Peyer's patch (tissue), 4 donors: ENCODE results near the gene TNS3. TPM values are rescaled to one million over a fixed set of nuclear protein-coding genes. Genes with fewer than 3 reads are reported as not detected.

Experiments used
- DNase-seq, 3 donors: peaks; one replicate each; pipeline ENCODE4 v3.0.0-alpha.2; 2017 to 2019
- H3K27ac ChIP-seq, 4 donors: fragments of 200-600 bp; sonication (generic); one replicate each; pipeline ENCODE4 v1.5.1; 2016 to 2019
- H3K27me3 ChIP-seq, 2 donors: fragments of 200-600 bp; sonication (generic); one replicate each; pipeline ENCODE4 v1.5.1; 2019
- H3K36me3 ChIP-seq, 3 donors: fragments of 200-600 bp; sonication (generic); one replicate each; pipeline ENCODE4 v1.5.1; 2016 to 2019
- H3K4me1 ChIP-seq, 4 donors: fragments of 200-600 bp; sonication (generic); one replicate each; pipeline ENCODE4 v1.5.1; 2016 to 2019
- H3K4me3 ChIP-seq, 4 donors: fragments of 200-600 bp; sonication (generic); 1 replicate in 3 of 4; 2 replicates in 1 of 4; pipeline ENCODE4 v1.5.1; 2016 to 2019; ENCODE audit warnings: mild to moderate bottlenecking in 1 of 4
- H3K9me3 ChIP-seq, 4 donors: fragments of 200-600 bp; sonication (generic); one replicate each; pipeline ENCODE4 v1.5.1; 2016 to 2019; ENCODE audit warnings: mild to moderate bottlenecking in 1 of 4
- CTCF ChIP-seq, 6 experiments: fragments of 450-650 bp in 4 of 6; fragments of 200-600 bp in 2 of 6; sonication (generic) in 1 of 6; IDR thresholded peaks; one replicate each; pipeline ENCODE4 v1.5.1; 2017 to 2019; ENCODE audit warnings: antibody characterized with exemption in 6 of 6, mild to moderate bottlenecking in 3 of 6, moderate library complexity in 1 of 6
- POLR2A ChIP-seq, 2 donors: fragments of 450-650 bp; IDR thresholded peaks; one replicate each; pipeline ENCODE4 v1.5.1; 2017; ENCODE audit warnings: antibody characterized with exemption in 2 of 2, mild to moderate bottlenecking in 2 of 2, moderate library complexity in 2 of 2
- total RNA-seq, 4 donors: library from RNA; depleted of rRNA; stranded (reverse); fragments of >200 nt; gene quantifications; one replicate each; pipeline ENCODE4 v1.1.0, GENCODE V29; 2016

TNS3 gene
- total RNA-seq, 4 donors from 2014 or later = 79.5 to 157 (median 112) TPM

DNA sequence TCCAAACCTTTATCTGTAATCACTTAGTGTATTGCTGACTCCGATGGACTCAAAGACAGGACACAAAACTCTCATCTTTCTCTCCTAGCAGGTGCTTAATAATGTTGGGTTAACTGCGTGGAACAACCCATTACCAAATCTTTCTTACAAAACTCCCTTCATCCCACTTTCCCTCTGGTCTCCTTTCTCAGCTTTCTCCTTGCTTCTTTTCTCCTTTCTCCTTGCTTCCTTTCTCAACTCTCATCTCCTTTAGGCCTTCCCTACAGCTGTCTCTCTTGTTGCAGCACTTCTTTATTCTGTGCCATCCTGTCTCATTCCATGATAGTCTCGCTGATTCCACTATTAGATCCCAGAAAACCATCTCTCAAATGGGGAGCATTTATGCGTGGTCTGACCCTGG lies 67.5 kb downstream of the TNS3 start:
- Histone ChIP-seq H3K27me3 (no peaks in the 10 kb centered on the region), H3K36me3 (peaks cover 0 to 8% (median 0%) of the 10 kb centered on the region in 3 donors), H3K27ac (no peak overlapping the region), H3K4me1 (peaks cover 0 to 29% (median 2%) of the 10 kb centered on the region in 4 donors), H3K9me3 (no peaks in the 10 kb centered on the region), H3K4me3 (no peak overlapping the region)
- TF ChIP-seq CTCF (IDR thresholded peaks at IDR 0.05) = no peak
- TF ChIP-seq POLR2A (IDR thresholded peaks at IDR 0.05) = no peak
- no peak for DNase-seq

- TF ChIP-seq POLR2A (IDR thresholded peaks at IDR 0.05) (no peak), CTCF (IDR thresholded peaks at IDR 0.05) (no peak)
- no peaks in the 10 kb centered on the region for H3K9me3 ChIP-seq
- H3K36me3 ChIP-seq = peaks cover 0 to 14% (median 0%) of the 10 kb centered on the region in 3 donors
- H3K27ac ChIP-seq = peak overlapping the region in 2 of 4 donors; percentile 20 to 31
- no peak overlapping the region for H3K4me3 ChIP-seq
- peaks cover 0 to 23% (median 2%) of the 10 kb centered on the region in 4 donors for H3K4me1 ChIP-seq
- no peaks in the 10 kb centered on the region for H3K27me3 ChIP-seq
- peak in 1 of 3 donors; percentile 48 for DNase-seq
These were observed 68.1 kb downstream of the TNS3 start for GRCh38 chr7:47513741-47514241.

DNA sequence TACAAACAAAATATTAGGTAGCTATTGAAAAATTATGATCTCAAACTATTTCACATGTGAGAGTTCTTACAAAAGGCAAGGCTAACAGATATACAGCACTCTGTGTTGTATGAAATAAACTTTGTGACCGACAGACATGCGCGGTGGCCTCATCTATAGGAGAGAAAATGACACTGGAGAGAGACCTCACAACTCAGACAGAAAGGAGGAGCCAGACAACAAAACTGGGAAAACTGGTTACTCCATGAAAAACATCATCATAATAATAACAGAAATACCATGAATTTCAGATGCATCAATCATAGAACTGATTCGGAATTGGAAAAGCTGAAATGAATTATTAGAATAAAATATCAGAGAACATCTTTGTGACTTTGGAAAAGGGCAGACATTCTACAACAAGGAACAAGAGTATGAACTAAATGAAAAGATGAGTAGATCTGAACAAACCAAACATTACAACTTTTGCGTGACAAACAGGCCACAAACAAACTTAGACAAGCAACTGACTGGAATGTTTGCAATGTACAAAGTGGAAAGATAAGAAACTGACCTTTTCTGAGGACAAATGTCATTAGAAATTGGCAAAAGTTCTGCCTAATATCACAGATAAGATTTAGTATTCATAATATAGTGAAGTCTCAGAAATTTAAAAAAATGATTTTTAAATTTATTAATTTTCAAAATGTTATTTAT lies 69.3 kb downstream of the TNS3 start:
- DNase-seq = peak in 1 of 3 donors; percentile 4
- TF ChIP-seq CTCF (IDR thresholded peaks at IDR 0.05) (no peak), POLR2A (IDR thresholded peaks at IDR 0.05) (no peak)
- no peaks in the 10 kb centered on the region for H3K27me3 ChIP-seq
- H3K36me3 ChIP-seq = peaks cover 0 to 18% (median 0%) of the 10 kb centered on the region in 3 donors
- H3K4me3 ChIP-seq = no peak overlapping the region
- no peaks in the 10 kb centered on the region for H3K9me3 ChIP-seq
- H3K4me1 ChIP-seq = peaks cover 0 to 22% (median 2%) of the 10 kb centered on the region in 4 donors
- no peak overlapping the region for H3K27ac ChIP-seq

GRCh38 chr7:47511699-47512370 lies 70.1 kb downstream of the TNS3 start:
- Histone ChIP-seq H3K36me3 (peaks cover 0 to 18% (median 0%) of the 10 kb centered on the region in 3 donors), H3K9me3 (no peaks in the 10 kb centered on the region), H3K4me3 (no peak overlapping the region), H3K27me3 (no peaks in the 10 kb centered on the region), H3K4me1 (peaks cover 0 to 22% (median 2%) of the 10 kb centered on the region in 4 donors), H3K27ac (peak overlapping the region in 1 of 4 donors; percentile 10)
- TF ChIP-seq POLR2A (IDR thresholded peaks at IDR 0.05) (no peak), CTCF (IDR thresholded peaks at IDR 0.05) (no peak)
- DNase-seq = peak in 1 of 3 donors; percentile 41

DNA sequence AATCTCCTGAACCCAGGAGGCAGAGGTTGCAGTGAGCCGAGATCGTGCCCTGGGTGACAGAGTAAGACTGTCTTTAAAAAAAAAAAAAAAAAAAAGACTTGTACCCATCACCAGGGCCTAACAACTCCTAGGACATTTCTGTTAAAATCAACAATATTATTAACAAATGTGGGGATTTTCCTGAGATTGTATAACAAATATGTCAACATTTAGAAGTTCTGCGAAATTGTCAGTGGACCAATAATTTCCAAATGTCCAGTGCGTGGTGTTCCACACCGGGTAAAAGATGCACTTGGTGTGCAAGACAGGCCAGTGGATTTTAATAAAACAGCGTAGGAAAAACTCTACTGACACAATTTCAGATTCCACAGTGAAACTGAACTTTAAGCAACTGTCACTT lies 71.1 kb downstream of the TNS3 start:
- Histone ChIP-seq H3K27me3 (no peaks in the 10 kb centered on the region), H3K4me1 (peaks cover 0 to 22% (median 2%) of the 10 kb centered on the region in 4 donors), H3K36me3 (peaks cover 0 to 20% (median 0%) of the 10 kb centered on the region in 3 donors), H3K27ac (no peak overlapping the region), H3K4me3 (no peak overlapping the region), H3K9me3 (no peaks in the 10 kb centered on the region)
- no peak for DNase-seq
- TF ChIP-seq POLR2A (IDR thresholded peaks at IDR 0.05) (no peak), CTCF (IDR thresholded peaks at IDR 0.05) (no peak)
